Posterior vena cava (tissue), 2 donors: Measurements from ENCODE around the gene OLFM1. TPM values are rescaled to one million over a fixed set of nuclear protein-coding genes. Genes with fewer than 3 reads are reported as not detected.

ENCODE experiments used
- DNase-seq: peaks from one replicate; pipeline ENCODE4 v3.0.0-alpha.2; 2020; ENCODE audit warnings: low spot score
- intact Hi-C, 2 donors: fragments of 100-400 bp; cut with DNase I; formaldehyde crosslinking; loops; one replicate each; pipeline versions ENCODE4 v1.14.1 to v1.14.2; 2022 to 2023
- total RNA-seq, 2 donors: library from RNA; stranded (reverse); fragmentation: NEBNext Ultra II Directional; extraction: Animal tissue kit (Norgen Biotek cat#: 25700); gene quantifications; one replicate each; pipeline ENCODE4 v1.2.1, GENCODE V29; 2021
- donor health status: DM: yes; HTN: yes; CAD: no.
- donor health status: DM: yes; HTN: yes; CAD: no.

OLFM1 gene
- total RNA-seq, 2 donors from 2014 or later: 29.2 to 38.2 TPM

DNA sequence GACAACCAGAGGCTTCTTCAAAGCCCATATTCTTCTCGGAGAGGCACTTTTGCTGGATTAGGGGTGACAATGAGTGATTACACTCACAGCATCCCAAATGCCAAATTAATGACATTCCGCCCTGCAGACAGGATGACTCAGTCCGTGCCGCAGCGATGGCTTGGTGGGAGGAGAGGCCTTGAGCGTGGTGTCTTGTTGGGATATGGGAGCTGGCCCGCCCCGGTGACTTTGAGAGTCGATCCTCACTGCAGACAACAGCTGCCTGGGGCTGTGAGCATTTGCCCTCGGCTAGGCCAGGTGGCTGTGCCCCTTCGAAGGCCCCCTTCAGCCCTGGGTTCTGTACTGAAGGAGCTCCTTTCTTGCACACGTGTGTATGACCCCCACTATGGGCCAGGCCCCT, 29.8 kb downstream of the OLFM1 start:
- intact Hi-C loops: no loop called here
- no peak for DNase-seq

DNA sequence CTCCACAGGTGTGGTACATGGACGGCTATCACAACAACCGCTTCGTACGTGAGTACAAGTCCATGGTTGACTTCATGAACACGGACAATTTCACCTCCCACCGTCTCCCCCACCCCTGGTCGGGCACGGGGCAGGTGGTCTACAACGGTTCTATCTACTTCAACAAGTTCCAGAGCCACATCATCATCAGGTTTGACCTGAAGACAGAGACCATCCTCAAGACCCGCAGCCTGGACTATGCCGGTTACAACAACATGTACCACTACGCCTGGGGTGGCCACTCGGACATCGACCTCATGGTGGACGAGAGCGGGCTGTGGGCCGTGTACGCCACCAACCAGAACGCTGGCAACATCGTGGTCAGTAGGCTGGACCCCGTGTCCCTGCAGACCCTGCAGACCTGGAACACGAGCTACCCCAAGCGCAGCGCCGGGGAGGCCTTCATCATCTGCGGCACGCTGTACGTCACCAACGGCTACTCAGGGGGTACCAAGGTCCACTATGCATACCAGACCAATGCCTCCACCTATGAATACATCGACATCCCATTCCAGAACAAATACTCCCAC, 32.1 kb downstream of the OLFM1 start:
- intact Hi-C loops: no loop called here
- DNase-seq: no peak

DNA sequence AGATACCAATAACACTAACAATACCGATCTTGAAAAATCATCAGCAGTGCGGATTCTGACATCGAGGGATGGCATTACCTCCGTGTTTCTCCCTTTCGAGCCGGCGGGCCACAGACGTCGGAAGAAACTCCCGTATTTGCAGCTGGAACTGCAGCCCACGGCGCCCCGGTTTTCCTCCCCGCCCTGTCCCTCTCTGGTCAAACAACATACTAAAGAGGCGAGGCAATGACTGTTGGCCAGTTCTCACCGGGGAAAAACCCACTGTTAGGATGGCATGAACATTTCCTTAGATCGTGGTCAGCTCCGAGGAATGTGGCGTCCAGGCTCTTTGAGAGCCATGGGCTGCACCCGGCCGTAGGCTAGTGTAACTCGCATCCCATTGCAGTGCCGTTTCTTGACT, 32.8 kb downstream of the OLFM1 start:
- no peak for DNase-seq

DNA sequence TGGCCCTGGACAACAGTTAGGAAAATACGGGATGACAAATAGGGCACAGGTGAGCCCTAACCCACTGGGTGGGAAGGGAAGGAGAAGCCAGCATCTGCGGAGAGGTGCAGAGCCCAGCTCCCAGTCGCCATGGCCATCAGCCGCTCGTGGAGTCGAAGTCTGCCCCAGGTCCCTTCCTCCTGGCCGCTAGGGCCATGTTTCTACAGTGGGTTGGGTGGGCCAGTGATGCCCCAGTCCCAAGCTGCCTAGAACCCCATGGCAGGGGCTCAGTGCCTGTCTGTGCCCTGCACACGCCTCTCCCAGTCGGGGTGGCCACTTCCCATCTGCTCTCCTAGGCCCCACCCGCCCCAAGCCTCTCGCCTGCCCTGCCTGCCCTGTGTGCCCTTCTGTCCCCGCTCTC, 34.8 kb downstream of the OLFM1 start:
- intact Hi-C loops: no loop called here
- DNase-seq: no peak

More for the DNA sequence above, 32.8 kb downstream of the OLFM1 start:
- intact Hi-C loops: no loop called here

DNA sequence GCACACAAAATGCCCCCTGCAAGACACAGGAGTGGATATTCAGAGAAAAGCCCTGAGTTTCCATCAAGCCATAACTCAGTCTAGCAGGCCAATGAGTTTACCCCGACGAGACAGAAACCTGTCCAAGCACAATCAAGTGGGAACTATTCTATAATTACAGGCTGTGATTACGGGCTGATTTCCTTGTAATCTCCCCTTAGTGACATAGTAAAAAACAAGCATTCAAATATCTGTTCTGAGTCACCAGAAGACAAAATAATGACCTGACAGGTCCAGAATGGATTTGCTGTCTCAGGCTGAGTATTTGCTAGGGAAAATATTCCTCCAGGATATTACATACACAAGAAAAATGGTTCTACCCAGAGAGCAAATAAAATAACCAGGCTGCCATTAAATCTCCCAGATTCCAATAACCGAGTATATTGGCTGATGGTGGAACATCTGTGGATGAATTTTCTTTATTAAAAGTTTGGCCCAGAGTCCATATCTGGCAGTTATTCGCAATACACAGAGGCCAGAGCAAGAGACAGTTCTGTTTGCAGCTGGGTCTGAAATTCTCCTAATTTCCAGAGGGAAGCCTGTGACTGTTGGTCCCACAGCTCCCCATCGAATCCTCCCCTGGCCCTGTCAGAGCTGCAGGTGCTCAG, 35.8 kb downstream of the OLFM1 start:
- no peak for DNase-seq
- intact Hi-C loops: no loop called here

DNA sequence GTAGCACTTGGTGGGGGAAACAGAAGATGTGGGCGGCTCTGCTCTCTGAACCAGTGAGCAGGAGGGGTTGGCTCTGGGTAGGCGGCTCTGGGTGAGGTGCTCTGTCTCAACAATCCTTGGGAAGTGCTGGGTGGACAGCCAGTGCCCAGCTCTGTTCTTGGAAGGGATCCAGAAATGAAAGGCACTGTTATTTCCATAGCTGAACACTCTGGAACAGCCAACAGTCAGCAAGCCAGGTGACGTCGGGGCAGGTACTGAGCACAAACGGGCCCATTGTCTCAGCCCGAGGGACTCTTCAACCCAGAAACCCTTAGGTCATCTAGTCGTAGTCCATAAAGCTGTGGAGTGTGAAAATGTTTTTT, 36.3 kb downstream of the OLFM1 start:
- intact Hi-C loops: no loop called here
- DNase-seq: no peak

DNA sequence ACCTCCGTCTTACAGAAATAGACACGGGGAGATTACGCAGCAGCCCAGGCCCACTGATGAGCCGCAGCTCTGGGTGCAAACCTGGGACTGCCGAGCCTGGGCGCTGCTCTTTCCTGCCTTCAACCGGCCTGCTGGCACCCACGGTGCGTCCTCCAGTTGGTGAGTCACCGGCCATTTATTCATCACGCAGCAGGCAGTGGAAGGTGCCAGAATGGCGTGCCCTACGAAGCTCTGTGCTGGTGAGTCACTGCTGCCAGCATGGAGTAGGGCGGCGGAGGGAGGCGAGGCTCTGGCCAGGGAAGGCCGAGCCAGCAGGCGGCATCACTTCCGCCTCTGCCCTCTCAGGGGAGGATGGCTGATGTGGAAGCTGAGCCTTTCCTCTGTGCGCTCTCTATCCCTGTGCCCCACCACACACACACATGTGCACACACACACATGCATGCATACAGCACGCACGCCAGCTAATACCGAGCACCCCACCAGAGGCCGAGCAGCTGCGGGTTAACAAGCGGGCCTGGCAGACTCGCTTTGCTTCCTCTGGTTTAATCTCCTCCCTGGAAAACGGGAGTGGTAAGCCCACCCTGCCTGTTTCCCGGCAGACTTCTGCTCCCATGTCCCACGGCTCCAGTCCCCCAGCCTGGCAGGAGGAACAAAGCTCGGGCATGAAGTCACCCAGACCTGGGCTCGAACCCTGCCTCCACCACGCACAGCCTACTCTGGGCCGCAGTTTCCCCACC, 39.2 kb downstream of the OLFM1 start:
- intact Hi-C loops: no loop called here
- DNase-seq: no peak

DNA sequence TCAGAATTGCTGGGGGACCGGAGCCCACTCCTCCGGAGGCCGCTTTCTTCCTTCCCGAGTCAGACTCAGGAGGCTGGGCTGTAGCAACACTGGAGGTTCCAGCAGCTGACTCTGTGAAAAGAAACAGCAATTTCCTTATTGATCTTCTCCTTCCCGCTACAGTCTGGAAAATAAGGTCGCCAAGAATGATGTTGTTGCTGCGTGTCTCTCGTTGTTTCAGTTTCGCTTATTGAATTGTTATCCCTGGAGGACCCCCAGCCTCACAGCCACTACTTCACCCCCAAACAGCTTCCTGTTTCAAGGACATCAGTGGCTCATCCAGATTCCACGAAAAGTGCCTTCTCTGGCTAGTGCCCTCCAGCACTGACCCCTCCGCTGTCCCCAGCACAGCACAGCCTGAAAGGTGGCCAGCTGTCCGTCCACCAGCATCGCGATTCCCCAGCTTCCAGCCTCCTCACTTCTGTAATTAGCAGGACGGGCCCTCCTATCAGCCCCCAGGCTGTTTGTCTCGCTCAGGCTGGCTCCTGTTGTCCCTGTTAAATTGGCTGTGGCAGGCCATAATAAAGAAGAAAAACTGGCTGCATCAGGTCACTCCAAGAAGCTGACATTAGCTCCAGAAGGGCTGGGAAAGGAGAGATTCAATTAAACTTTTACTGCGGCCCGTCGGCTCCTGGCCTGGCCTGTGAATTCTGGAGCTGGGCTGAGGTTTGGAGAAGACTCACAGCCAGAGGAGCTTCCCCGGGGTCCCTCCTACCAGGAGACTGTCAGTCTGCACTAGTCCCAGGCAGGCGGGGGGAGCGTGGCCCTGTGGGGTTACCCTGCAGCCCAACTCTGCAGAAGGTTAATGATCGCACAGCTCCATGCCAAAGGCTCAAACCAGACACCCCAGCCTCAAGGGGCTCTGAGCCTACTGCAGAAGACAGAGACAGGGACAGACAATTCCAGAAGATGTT, 40.5 kb downstream of the OLFM1 start:
- intact Hi-C loops: no loop called here
- DNase-seq: no peak

DNA sequence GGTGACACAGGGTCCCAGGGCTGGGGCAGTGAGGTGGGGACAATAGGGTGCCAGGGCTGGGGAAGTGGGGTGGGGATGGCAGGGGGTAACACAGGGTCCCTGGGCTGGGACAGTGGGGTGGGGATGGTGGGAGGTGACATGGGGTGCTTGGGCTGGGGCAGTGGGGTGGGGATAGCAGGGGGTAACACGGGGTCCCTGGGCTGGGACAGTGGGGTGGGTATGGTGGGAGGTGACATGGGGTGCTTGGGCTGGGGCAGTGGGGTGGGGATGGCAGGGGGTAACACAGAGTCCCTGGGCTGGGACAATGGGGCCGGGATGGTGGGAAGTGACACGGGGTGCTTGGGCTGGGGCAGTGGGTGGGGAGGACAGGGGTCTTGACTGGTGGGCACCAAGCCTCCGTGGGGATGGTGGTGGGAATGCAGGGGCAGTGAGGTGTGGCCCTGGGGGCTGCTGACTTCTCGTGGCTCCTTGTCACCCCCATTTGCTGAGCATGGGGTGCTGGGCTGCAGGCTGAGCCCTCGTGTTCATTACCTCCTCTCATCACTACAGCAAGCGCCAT, 41.7 kb downstream of the OLFM1 start:
- DNase-seq: no peak
- intact Hi-C loops: no loop called here

DNA sequence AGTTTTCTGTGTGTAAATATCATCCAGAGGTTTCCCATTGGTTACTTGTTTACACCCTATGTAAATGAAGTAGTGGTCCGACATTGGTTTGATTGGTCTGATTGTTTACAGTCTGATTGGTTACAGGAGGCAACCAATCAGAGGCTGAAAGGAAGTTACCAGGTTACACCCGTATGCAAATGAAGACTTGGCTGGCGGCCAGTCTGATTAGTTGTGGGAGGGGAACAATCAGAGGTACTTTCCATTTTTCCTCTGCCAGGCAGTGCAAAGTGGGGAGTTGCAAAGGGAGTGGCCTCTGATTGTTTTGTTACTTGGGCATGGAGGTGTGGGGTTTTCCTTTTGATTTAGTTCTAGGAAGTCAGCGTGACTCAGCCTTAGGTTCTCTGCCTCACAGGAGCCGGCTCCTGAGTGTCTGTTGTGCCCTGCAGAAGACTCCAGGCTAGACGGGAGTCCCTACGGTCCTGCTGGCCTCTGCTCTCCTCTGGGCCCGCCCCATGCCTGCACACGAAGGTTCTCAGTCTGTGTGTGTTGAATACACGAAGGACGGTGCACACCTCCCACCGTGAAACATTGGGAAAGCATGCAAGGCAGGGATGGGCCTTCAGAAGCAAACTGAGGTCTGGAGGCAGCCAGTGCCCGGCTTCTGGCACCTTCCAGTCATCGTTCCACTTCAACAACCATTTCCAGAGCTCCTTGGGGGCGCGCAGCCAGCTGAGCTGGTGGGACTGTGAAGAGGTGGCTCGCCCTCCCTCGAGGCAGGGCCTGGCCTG, 42.9 kb downstream of the OLFM1 start:
- intact Hi-C loops: no loop called here
- DNase-seq: no peak

DNA sequence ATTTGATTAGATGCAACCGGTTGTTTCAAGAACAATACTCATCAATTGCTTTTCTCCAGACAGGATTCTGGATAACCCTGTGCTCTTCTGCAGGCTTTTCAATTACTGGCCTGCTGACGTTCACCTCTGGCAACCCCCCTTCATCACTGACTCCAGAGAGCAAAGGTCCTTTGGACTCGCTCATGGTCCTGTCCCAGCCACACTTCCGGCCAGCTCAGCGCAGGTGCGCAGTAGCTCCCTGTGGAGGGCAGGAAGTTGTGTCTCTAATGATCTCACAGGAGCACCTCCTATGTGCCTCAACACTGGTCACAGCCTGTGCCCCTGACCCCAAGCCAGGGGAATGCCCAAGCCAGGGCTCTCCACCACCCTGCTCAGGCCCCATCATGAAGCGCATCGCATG, 44.0 kb downstream of the OLFM1 start:
- DNase-seq: no peak
- intact Hi-C loops: no loop called here

DNA sequence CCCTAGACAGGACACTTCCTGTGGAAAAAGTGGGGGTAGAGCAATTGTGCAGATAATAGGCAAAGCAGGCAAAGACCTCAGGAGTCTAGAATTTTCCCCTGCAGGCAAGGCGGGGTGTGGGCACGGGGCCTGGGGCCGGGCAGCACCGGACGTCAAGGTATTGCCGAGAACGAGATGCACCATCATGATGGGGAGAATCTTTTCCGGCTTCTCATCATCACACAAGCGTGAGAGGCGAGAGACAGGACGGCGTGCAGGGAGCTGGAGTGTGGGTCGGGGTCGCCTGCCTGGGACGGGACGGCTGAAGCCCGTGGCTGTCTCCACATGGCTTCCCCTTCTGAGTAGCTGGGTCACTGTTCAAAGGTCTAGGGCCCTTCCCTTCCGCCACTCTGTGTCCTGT, 44.5 kb downstream of the OLFM1 start:
- DNase-seq: no peak
- intact Hi-C loops: no loop called here

DNA sequence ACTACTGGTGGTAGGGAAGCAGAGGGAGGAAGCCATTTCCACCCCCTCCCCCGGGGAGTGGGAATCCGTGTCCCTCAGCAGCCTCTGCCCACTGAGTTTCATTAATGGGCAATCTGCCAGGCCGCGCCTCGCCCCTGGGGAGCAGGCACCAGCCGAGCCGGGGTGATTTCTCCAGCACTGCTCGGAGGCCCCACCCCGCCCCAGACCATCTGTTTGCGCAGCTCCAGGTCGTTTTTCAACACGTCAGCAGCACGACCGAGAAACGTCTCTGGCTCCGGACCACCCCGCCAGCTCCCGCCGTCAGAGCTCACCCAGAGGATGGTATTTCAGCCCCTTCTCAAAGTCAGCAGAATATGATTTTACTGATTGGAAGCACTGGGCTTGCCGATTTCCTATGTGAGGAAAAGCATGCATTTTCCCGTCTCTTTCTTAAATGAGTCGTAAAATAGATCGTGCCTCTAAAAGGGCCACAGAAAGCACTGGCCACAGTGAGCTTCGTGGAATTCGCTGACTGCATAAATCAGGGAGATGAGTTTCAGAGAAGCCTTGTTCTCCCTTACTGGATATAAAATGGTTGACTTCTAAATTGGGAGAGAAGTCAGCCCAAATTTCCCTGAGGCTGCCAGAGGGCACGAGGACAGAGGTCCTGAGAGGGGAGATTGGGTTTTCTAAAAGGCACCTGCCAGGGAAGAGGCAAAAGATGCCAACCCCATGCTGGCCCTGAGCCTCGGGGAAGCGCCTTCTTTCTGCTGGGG, 47.0 kb downstream of the OLFM1 start:
- intact Hi-C loops: no loop called here
- DNase-seq: no peak

DNA sequence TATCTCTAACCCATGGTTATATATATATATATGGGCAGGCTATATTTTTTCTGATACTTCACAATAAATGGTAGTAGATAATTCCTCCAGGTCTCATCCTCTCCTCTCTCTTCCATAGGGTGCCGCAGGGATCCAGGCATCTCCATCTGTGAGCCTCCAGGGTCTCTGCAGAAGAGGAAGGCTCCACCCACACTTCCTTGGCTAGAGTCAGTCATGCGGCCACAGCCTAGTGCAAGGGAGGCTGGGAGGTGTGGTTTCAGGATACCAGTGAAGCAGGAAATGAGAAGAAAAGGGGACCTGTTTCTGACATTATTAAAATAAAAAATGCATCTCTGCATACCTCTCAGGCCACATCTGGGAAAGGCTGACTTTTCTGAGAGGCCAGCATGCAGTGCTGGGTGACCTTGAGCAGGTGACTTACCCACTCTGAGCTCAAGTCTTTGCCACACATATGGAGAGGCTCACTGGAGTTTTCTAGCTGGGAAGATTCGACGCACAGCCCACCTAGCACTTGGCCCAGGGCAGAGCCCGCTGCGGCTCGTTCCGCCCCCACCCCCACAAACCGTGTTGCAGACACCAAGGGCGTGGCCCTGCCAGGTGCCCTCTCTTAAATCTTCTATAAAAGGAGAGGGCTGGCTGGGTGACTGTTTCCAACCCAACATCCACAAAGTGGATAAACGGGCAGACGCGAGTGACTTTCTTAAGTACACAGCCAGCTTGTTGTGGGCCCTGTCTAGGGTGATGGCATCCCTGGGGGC, 47.9 kb downstream of the OLFM1 start:
- DNase-seq: no peak
- intact Hi-C loops: no loop called here

DNA sequence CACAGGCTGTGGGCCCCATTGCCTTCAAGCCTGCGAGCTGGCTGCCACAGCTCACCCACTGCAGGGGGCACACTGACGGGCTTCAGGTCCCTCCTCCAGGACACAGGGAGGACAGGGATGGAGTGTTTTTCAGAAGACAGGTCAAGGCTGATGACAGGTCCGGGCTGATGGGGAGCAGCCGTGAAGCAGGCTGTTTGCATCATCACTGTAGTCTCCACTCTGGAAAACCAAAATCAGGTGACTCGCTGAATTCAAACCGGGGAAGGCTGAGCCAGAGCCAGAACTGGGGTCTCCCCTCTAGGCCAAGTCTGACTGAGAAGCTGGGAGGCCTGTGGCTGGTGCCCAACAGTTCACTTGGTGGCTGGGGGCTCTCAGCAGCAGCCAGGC, 48.5 kb downstream of the OLFM1 start:
- no peak for DNase-seq
- intact Hi-C loops: no loop called here

DNA sequence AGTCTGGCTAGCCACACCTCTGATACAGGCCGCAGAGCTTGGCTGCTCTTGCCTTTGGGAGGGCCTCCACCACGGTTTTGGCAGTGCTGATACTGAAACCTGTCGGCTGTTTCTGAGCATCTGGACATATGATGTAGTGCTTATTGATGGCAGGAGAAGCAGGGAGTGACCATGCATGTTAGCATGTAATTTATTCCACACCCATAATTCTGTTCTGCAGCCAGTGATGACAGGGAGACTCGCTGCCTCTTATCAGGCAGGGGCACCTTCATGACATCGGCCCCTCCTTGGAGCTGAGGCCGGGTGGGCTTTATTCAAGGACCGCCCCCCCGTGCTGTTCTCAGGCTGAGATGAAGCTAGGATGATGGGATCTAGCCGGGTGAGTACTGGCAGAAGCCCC, 49.0 kb downstream of the OLFM1 start:
- intact Hi-C loops: no loop called here
- DNase-seq: no peak

DNA sequence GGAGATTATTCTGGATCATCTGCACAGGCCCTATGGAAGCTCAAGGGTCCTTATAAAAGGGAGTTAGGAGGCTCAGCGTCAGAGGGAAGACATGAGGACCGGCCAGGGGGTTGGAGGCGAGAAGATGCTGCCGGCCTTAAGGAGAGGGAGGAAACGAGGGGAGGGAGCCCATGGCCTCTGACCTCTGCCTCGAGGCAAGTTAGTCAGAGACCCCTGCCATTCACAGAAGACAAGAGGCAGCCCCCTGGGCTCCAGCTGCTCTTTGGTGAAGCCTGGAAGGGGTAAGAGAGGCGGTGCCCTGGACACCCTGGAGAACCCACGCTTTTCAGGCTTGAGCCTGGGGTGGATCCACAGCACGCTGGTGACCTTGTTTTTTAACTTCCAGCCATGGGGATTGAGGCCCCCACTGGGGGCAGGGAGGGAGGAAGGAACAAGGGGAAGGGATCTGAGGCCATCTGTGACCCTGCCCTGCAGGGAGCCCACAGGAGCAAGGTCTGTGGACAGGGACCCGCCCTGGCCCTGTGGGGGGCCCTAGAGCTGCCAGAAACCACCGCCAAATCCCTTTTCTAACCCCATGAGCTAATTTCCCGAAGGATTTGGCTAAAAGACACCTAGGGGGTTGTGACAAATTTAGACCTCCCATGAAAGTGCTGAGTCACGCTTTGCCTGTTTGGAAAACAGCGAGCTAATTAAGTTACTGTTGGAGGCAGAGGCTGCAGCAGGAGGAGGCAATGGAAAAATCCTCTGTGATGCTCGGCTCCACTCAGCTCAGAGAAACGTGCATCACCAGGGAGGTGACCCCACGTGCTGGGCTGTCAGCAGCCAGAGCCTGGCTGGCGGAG, 49.7 kb downstream of the OLFM1 start:
- DNase-seq: no peak

More for the DNA sequence above, 49.7 kb downstream of the OLFM1 start:
- intact Hi-C loops: no loop called here
